Measurements from ENCODE around the gene OR8I2.

GRCh38 chr11:56093008-56093407 lies at the start of gene OR8I2:
- no peak for TF ChIP-seq POLR2AphosphoS5 (IDR thresholded peaks at IDR 0.05; ENCODE audit: control insufficient read depth, insufficient read depth, low read depth, low read length)
- TF ChIP-seq ZFP36 (IDR thresholded peaks at IDR 0.05; ENCODE audit: low read depth, low read length, partially characterized antibody), result no peak
- no peak for TF ChIP-seq TBP (optimal IDR thresholded peaks at IDR 0.05; ENCODE audit: low read depth, low read length)
- TF ChIP-seq SRF (CRISPR knock-in tag; IDR thresholded peaks at IDR 0.05), result no peak
- TF ChIP-seq IRF9 (tag; IDR thresholded peaks at IDR 0.05), result no peak
- TF ChIP-seq ZNF184 (CRISPR knock-in tag; IDR thresholded peaks at IDR 0.05), result no peak
- no peak for TF ChIP-seq ZBTB49 (CRISPR knock-in tag; IDR thresholded peaks at IDR 0.05; ENCODE audit: borderline replicate concordance)
- TF ChIP-seq NBN (IDR thresholded peaks at IDR 0.05; ENCODE audit: low read depth), result no peak
- no peak for TF ChIP-seq FOXA3 (CRISPR knock-in tag; conservative IDR thresholded peaks at IDR 0.05 in 1 of 2, IDR thresholded peaks at IDR 0.05 in 1 of 2)
- no peak for TF ChIP-seq MAX (CRISPR knock-in tag; IDR thresholded peaks at IDR 0.05)
